Smooth muscle cell (in vitro differentiated cells): ENCODE results near the gene AIF1L. TPM values are rescaled to one million over a fixed set of nuclear protein-coding genes. Genes with fewer than 3 reads are reported as not detected.

Experiments
- DNase-seq: peaks from one replicate; lab custom pipeline; 2025; ENCODE audit not compliant: unreplicated experiment; lab: John Stamatoyannopoulos, UW
- H2AFZ ChIP-seq: fragments of 200-600 bp; sonication (generic); 2 replicates; pipeline ENCODE4 v1.6.0; 2016; ENCODE audit warnings: antibody characterized with exemption, low read depth, mild to moderate bottlenecking
- H3F3A ChIP-seq: fragments of 200-600 bp; sonication (generic); 2 replicates; pipeline ENCODE4 v1.6.0; 2017; ENCODE audit warnings: antibody characterized with exemption, low read depth
- H3K27ac ChIP-seq: fragments of 200-600 bp; sonication (generic); 2 replicates; pipeline ENCODE4 v1.5.1; 2016; ENCODE audit warnings: low read depth, mild to moderate bottlenecking
- H3K27me3 ChIP-seq: fragments of 200-600 bp; sonication (generic); 2 replicates; pipeline ENCODE4 v1.6.1; 2016; ENCODE audit warnings: low read depth, mild to moderate bottlenecking
- H3K36me3 ChIP-seq: fragments of 200-600 bp; sonication (generic); 2 replicates; pipeline ENCODE4 v1.5.1; 2016; ENCODE audit warnings: low read depth
- H3K4me1 ChIP-seq: fragments of 200-600 bp; sonication (generic); 2 replicates; pipeline ENCODE4 v1.5.1; 2016; ENCODE audit warnings: low read depth
- H3K4me2 ChIP-seq: fragments of 200-600 bp; sonication (generic); 2 replicates; pipeline ENCODE4 v1.6.0; 2016; ENCODE audit warnings: mild to moderate bottlenecking
- H3K4me3 ChIP-seq: fragments of 200-600 bp; sonication (generic); 2 replicates; pipeline ENCODE4 v1.5.1; 2016; ENCODE audit warnings: mild to moderate bottlenecking
- H3K79me2 ChIP-seq: fragments of 200-600 bp; sonication (generic); 2 replicates; pipeline ENCODE4 v1.6.0; 2016; ENCODE audit warnings: low read depth, mild to moderate bottlenecking
- H3K9ac ChIP-seq: fragments of 200-600 bp; sonication (generic); 2 replicates; pipeline ENCODE4 v1.6.0; 2016; ENCODE audit warnings: low read depth
- H3K9me3 ChIP-seq: fragments of 200-600 bp; sonication (generic); replicated peaks from 2 replicates; pipeline ENCODE4 v1.5.1; 2016; ENCODE audit warnings: low read depth
- H4K20me1 ChIP-seq: fragments of 200-600 bp; sonication (generic); 2 replicates; pipeline ENCODE4 v1.6.0; 2016; ENCODE audit warnings: low read depth
- WGBS: methylation state at CpG from one replicate; pipeline ENCODE4 v1.1.7; 2016; ENCODE audit warnings: low lambda C conversion rate; 5-methylcytosine and 5-hydroxymethylcytosine counted together
- polyA plus RNA-seq: library from polyadenylated mRNA; unstranded; fragments of >200 nt; fragmentation: Nextera tagmentation; extraction: Ambion mirVana; gene quantifications from 2 replicates; pipeline ENCODE4 v1.2.1, GENCODE V29; 2016
- total RNA-seq: library from RNA; depleted of rRNA; stranded (reverse); fragments of >200 nt; gene quantifications from 2 replicates; pipeline ENCODE4 v1.2.3, GENCODE V29; 2014
- TF ChIP-seq, protein P1 (sequence below): fragments of 200-600 bp; sonication (generic); IDR thresholded peaks from 2 replicates; pipeline ENCODE4 v1.5.1; 2017; ENCODE audit warnings: borderline replicate concordance, mild to moderate bottlenecking, antibody characterized with exemption; ENCODE audit not compliant: insufficient read depth, poor library complexity, severe bottlenecking

Gene AIF1L
- total and polyA plus RNA-seq, 2 experiments from 2014 or later: 1.6 to 3.1 TPM

DNA sequence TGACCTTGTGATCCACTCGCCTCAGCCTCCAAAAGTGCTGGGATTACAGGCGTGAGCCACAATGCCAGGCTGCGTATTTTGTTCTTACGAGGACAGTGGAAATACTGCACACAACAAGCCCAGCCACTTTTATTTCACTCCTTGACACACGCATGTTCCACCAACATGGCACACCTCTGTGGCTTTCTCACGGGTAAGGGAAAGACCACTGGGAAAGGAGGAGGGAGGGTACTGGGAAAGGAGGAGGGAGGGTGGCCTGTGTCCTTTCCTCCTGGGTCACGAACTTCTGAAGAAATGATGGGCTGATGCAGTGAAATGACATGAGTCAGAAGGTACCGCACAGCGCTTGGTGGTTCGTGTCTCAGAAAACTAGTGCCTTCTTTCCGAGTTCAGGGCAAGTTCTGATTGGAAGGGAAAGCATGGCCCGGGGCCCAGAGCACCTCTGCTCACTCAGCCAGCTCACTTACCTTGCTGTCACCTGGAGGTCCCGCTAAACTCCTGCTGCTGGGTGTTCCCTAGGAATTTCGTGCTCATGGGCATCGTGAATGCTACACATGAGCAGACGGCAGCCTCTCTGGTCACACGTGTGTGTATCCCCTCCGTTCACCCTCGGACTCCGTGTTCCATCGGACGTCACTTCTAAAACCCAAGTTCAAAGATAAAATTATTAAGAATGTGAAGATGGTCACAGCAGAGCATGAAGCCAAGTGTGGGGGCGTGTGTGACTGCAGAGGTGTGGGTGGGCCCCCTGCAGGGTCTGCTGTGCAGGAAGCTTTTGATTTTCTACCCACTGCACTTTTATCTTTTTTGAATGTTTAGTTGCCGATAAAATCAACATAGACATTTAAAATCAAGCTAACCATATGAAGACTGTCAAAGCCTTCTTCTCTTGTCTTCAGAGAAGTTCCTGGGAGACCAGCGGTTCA, 44.5 kb upstream of the AIF1L start:
- Histone ChIP-seq H3K79me2 (no peaks in the 10 kb centered on the region), H2AFZ (no peak overlapping the region), H3K27ac (no peak overlapping the region), H3K4me1 (no peaks in the 10 kb centered on the region), H3K9me3 (no peaks in the 10 kb centered on the region), H3K9ac (no peak overlapping the region), H3K27me3 (no peaks in the 10 kb centered on the region), H3F3A (no peaks in the 10 kb centered on the region), H3K36me3 (no peaks in the 10 kb centered on the region), H3K4me2 (no peak overlapping the region), H3K4me3 (no peak overlapping the region), H4K20me1 (no peaks in the 10 kb centered on the region)
- DNase-seq: no peak
- TF ChIP-seq, protein P1, sequence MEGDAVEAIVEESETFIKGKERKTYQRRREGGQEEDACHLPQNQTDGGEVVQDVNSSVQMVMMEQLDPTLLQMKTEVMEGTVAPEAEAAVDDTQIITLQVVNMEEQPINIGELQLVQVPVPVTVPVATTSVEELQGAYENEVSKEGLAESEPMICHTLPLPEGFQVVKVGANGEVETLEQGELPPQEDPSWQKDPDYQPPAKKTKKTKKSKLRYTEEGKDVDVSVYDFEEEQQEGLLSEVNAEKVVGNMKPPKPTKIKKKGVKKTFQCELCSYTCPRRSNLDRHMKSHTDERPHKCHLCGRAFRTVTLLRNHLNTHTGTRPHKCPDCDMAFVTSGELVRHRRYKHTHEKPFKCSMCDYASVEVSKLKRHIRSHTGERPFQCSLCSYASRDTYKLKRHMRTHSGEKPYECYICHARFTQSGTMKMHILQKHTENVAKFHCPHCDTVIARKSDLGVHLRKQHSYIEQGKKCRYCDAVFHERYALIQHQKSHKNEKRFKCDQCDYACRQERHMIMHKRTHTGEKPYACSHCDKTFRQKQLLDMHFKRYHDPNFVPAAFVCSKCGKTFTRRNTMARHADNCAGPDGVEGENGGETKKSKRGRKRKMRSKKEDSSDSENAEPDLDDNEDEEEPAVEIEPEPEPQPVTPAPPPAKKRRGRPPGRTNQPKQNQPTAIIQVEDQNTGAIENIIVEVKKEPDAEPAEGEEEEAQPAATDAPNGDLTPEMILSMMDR: no peak
- WGBS: 93% methylated on average over 25 of the region's 25 CpGs

DNA sequence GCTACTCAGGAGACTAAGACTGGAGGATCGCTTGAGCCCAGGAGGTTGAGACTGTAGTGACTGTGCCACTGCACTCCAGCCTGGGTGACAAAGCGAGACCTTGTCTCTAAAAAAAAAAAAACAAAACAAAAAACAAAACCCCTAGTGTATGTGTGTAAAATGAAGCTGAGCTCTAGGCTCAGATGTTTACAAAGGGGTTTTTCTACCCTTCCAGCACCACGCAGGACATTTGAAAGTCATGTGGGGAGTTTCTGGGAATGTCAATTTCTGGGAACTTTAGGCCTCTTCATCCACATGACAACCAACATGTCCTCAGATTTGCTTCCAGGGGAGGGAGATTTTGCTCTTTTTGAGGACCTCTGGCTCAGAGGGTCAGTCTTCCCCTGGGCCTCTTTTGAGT, 42.4 kb upstream of the AIF1L start:
- Histone ChIP-seq H4K20me1 (no peaks in the 10 kb centered on the region), H3K9me3 (no peaks in the 10 kb centered on the region), H3K9ac (no peak overlapping the region), H3K4me1 (no peaks in the 10 kb centered on the region), H3K27me3 (no peaks in the 10 kb centered on the region), H3F3A (no peaks in the 10 kb centered on the region), H3K4me3 (no peak overlapping the region), H3K36me3 (no peaks in the 10 kb centered on the region), H3K27ac (no peak overlapping the region), H2AFZ (no peak overlapping the region), H3K79me2 (no peaks in the 10 kb centered on the region), H3K4me2 (no peak overlapping the region)
- TF ChIP-seq, protein P1: no peak
- no peak for DNase-seq
- WGBS: 92% methylated on average over 3 of the region's 3 CpGs

DNA sequence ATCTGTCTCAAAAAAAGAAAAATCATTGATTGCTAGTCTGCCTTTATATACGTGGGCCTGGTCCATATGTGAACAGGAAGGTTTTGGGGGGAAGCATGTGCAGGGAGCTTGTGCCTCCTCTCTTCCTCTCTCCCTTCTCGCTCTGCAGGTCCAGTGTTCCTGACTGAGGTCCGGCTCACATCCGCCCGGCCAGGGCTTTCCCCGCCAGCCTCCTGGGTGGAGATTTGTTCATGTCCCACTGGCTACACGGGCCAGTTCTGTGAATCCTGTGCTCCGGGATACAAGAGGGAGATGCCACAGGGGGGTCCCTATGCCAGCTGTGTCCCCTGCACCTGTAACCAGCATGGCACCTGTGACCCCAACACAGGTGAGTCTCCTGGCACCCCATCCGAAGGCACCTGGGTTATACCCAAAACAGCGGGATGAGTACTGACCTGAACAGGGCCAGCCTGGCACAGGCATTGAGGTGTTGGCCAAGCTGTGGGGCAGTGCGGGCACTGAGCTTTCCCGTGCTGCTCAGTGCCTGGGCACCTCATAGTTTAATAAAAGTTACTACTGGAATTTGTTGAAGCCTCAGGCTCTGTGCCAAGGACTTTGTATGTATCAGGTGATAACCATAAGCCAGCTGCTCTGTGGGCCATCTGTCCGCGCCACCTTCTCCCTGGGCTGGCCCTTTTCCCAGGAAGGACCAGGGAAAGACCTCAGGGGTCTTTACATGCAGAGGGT, 39.4 kb upstream of the AIF1L start:
- Histone ChIP-seq H4K20me1 (no peaks in the 10 kb centered on the region), H3K27ac (no peak overlapping the region), H3F3A (no peaks in the 10 kb centered on the region), H3K79me2 (no peaks in the 10 kb centered on the region), H3K36me3 (no peaks in the 10 kb centered on the region), H3K27me3 (no peaks in the 10 kb centered on the region), H3K4me3 (no peak overlapping the region), H2AFZ (no peak overlapping the region), H3K9ac (no peak overlapping the region), H3K4me2 (no peak overlapping the region), H3K4me1 (no peaks in the 10 kb centered on the region), H3K9me3 (no peaks in the 10 kb centered on the region)
- 96% methylated on average over 14 of the region's 14 CpGs for WGBS
- DNase-seq: no peak
- TF ChIP-seq, protein P1: no peak
